Skeletal muscle satellite cell (primary cell): ENCODE results near the gene USP43.

Source experiments
- H3K27me3 ChIP-seq: 2 replicates; pipeline ENCODE4 v1.7.0; 2013; ENCODE audit warnings: low read length; ENCODE audit not compliant: control insufficient read depth, insufficient read depth
- H3K36me3 ChIP-seq: 2 replicates; pipeline ENCODE4 v1.7.0; 2013; ENCODE audit warnings: mild to moderate bottlenecking, control low read depth, low read length; ENCODE audit not compliant: insufficient read depth
- H3K4me1 ChIP-seq: 2 replicates; pipeline ENCODE4 v1.7.0; 2013; ENCODE audit warnings: low read length; ENCODE audit not compliant: control insufficient read depth, insufficient read depth
- H3K4me2 ChIP-seq: 2 replicates; pipeline ENCODE4 v1.7.0; 2013; ENCODE audit warnings: mild to moderate bottlenecking, low read length
- H3K4me3 ChIP-seq: 2 replicates; pipeline ENCODE4 v1.7.0; 2013; ENCODE audit warnings: low read length
- H3K9ac ChIP-seq: 2 replicates; pipeline ENCODE4 v1.7.0; 2013; ENCODE audit warnings: mild to moderate bottlenecking, low read depth, low read length, moderate library complexity
- H3K9me3 ChIP-seq: replicated peaks from 2 replicates; pipeline ENCODE4 v1.7.0; 2013; ENCODE audit warnings: mild to moderate bottlenecking, control low read depth, low read length

Gene USP43

DNA sequence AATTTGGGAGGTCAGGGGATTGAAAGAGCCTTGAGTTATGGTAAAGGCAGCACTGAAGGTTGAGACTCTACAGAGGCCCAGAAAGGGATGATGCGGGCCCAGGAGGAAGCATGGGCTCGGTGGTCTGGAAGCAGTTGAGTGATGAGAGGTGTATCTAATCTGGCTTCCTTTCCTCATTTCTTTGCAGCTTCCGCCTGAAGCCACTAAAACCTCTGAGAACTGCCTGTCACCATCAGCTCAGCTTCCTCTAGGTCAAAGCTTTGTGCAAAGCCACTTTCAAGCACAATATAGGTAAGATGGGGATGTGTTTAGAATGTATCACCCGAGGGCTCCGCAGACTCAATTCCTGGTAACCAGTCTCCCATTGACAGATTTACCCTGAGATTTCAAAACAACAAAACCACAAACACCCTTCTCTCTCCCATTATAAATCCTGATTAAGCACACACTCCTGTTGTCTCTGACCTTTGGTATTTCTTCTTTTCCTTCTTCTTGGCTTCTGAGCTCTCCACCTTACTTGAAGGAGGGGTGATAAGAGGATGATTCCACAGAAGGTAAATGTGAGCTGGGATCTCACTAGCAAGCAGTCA lies 21.2 kb downstream of the USP43 start:
- Histone ChIP-seq H3K36me3 (no peaks in the 10 kb centered on the region), H3K4me1 (no peaks in the 10 kb centered on the region), H3K4me3 (no peak overlapping the region), H3K27me3 (no peaks in the 10 kb centered on the region), H3K4me2 (no peak overlapping the region), H3K9ac (no peak overlapping the region), H3K9me3 (no peaks in the 10 kb centered on the region)

- H3K27me3 ChIP-seq, result no peaks in the 10 kb centered on the region
- no peaks in the 10 kb centered on the region for H3K36me3 ChIP-seq
- no peak overlapping the region for H3K9ac ChIP-seq
These were observed 23.2 kb downstream of the USP43 start for GRCh38 chr17:9668517-9668916.

DNA sequence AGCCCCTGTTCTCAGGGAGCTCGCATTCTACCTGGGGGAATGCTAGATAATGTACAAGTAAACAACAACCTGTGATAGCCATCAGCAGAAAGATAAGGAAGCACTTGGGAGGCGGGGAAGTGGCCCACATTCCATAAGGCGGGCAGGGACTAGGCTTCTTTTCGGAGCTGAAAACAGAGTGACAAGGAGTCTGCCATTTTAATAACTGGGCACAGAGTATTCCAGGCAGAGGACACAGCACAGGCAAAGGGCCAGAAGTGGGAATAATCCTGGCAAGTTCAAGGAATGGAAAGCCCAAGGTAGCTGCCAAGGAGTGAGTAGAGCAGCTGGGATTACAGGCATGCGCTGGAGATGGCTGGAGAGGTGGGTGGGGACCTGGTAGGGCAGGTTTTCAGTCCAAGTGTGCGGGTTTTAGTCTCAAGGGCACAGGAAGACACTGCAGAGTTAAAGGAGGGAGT lies 24.3 kb downstream of the USP43 start:
- no peaks in the 10 kb centered on the region for H3K36me3 ChIP-seq
- no peak overlapping the region for H3K9ac ChIP-seq
- H3K4me2 ChIP-seq, result no peak overlapping the region
- H3K4me3 ChIP-seq, result no peak overlapping the region
- no peaks in the 10 kb centered on the region for H3K27me3 ChIP-seq
- no peaks in the 10 kb centered on the region for H3K9me3 ChIP-seq
- H3K4me1 ChIP-seq, result no peaks in the 10 kb centered on the region

More at GRCh38 chr17:9668517-9668916, 23.2 kb downstream of the USP43 start:
- no peak overlapping the region for H3K4me3 ChIP-seq
- no peaks in the 10 kb centered on the region for H3K4me1 ChIP-seq
- H3K4me2 ChIP-seq, result no peak overlapping the region
- no peaks in the 10 kb centered on the region for H3K9me3 ChIP-seq

DNA sequence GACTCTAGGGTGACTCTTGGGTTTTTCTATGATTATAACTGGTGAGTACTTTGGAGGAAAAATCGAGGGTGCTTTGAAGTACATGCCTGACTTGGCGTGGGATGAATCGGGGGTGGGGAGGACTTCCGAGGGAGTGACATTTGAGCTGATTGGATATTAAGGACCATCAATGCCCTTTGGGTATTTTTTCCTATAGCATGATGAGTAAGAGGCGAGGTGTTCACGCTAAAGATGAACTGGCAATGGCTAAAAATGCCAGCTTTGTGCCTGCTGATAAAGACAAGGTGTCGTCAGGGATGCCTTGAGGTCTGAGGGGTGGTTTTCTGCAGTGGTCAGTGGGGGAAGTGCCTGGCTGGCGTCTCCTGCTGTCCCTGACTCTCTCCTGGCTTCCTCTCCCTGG lies 25.3 kb downstream of the USP43 start:
- H3K4me1 ChIP-seq, result no peaks in the 10 kb centered on the region

GRCh38 chr17:9671559-9671958 lies 26.2 kb downstream of the USP43 start:
- no peaks in the 10 kb centered on the region for H3K9me3 ChIP-seq
- no peak overlapping the region for H3K9ac ChIP-seq
- H3K4me3 ChIP-seq, result no peak overlapping the region
- H3K27me3 ChIP-seq, result no peaks in the 10 kb centered on the region
- no peak overlapping the region for H3K4me2 ChIP-seq
- no peaks in the 10 kb centered on the region for H3K36me3 ChIP-seq
- H3K4me1 ChIP-seq, result no peaks in the 10 kb centered on the region

More for the DNA sequence above, 25.3 kb downstream of the USP43 start:
- H3K4me3 ChIP-seq, result no peak overlapping the region
- H3K9me3 ChIP-seq, result no peaks in the 10 kb centered on the region
- H3K36me3 ChIP-seq, result no peaks in the 10 kb centered on the region
- no peak overlapping the region for H3K4me2 ChIP-seq
- no peak overlapping the region for H3K9ac ChIP-seq
- no peaks in the 10 kb centered on the region for H3K27me3 ChIP-seq

- no peaks in the 10 kb centered on the region for H3K9me3 ChIP-seq
- H3K4me3 ChIP-seq, result no peak overlapping the region
- no peaks in the 10 kb centered on the region for H3K36me3 ChIP-seq
- H3K4me1 ChIP-seq, result no peaks in the 10 kb centered on the region
- no peaks in the 10 kb centered on the region for H3K27me3 ChIP-seq
- no peak overlapping the region for H3K4me2 ChIP-seq
- H3K9ac ChIP-seq, result no peak overlapping the region
These were observed 26.9 kb downstream of the USP43 start for GRCh38 chr17:9672266-9672665.

DNA sequence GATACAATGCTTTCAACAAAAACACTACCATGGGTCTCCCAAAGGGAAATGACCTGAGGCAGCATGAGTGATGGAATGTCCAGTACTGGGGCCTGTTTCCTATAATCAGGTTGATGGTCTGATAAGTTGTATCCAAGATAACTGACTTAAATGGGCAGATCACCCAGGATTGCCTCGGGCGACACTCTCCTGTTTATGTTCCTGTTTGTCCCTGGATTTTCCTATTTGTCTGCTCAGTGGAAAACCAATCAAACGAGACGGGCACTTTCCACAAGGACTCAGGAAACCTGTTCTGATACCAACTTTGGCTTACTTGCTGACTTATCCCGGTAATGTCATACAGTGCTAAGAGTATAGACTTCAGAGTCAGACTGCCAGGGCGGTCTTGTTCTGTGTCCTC lies 27.4 kb downstream of the USP43 start:
- Histone ChIP-seq H3K4me2 (no peak overlapping the region), H3K4me1 (no peaks in the 10 kb centered on the region), H3K27me3 (no peaks in the 10 kb centered on the region), H3K4me3 (no peak overlapping the region), H3K9me3 (no peaks in the 10 kb centered on the region), H3K9ac (no peak overlapping the region), H3K36me3 (no peaks in the 10 kb centered on the region)

DNA sequence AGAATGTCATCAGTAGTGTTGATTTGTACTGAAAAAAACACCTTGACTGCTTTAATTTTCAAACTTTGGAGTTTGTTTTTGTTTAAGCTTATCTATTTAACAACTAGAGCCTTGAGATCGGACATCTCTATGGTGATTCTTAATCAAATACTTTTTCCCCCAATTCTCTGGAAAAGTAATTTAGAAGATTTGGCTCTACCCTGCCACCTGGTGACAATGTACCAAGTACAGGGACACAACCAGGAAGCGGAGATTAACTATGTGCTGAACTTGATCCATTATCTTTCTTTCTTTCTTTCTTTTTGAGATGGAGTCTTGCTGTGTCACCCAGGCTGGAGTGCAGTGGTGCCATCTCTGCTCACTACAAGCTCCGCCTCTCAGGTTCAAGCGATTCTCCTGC lies 30.8 kb downstream of the USP43 start:
- H3K27me3 ChIP-seq, result no peaks in the 10 kb centered on the region
- no peaks in the 10 kb centered on the region for H3K4me1 ChIP-seq
- no peak overlapping the region for H3K4me2 ChIP-seq
- no peak overlapping the region for H3K4me3 ChIP-seq
- no peaks in the 10 kb centered on the region for H3K36me3 ChIP-seq
- H3K9ac ChIP-seq, result no peak overlapping the region
- H3K9me3 ChIP-seq, result peaks cover 3% of the 10 kb centered on the region

DNA sequence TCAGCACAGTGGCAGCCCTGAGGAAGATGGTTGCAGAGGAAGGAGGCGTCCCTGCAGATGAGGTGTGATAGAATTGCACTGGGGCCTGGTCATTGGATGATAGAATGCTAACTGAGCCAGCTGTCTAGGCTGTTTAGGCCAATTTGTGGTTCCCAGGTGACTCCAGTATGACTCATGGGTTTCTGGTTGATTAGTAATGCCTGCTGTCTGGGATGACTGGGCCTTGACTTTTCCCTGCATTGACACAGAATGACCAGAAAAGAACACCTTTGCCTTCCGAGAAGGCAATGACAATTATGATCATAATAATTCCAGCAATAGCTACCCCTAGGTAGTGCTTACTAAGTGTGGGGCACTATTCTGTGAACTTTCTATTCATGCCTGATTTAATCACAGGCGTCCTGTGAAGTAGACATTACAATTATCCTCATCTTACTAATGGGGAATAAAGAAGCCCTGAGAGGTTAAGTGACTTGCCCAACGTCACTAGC lies 31.5 kb downstream of the USP43 start:
- peaks cover 3% of the 10 kb centered on the region for H3K9me3 ChIP-seq
- no peak overlapping the region for H3K4me3 ChIP-seq
- H3K9ac ChIP-seq, result no peak overlapping the region
- no peak overlapping the region for H3K4me2 ChIP-seq
- no peaks in the 10 kb centered on the region for H3K27me3 ChIP-seq
- no peaks in the 10 kb centered on the region for H3K4me1 ChIP-seq
- H3K36me3 ChIP-seq, result no peaks in the 10 kb centered on the region

DNA sequence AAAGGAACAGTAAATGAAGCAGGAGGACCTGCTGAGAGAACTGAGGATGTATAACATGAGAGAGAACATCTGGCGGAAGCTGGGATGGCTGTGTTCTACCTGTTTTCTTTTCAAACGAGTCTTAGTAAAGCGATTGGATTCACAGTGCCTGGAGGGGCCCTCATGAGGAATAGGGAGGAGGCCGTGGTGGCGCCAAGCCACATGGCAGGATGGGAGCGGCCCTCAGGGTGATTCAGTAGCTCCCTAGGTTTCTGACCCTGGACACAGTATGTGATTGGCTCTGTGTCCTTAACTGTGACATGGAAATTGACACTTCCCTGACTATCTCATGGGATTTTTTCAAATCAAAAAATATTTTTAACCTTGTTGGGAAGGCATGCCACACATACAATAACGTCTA lies 32.1 kb downstream of the USP43 start:
- H3K4me2 ChIP-seq, result no peak overlapping the region
- H3K4me1 ChIP-seq, result no peaks in the 10 kb centered on the region
- no peaks in the 10 kb centered on the region for H3K36me3 ChIP-seq
- no peaks in the 10 kb centered on the region for H3K27me3 ChIP-seq
- H3K4me3 ChIP-seq, result no peak overlapping the region
- peaks cover 3% of the 10 kb centered on the region for H3K9me3 ChIP-seq
- no peak overlapping the region for H3K9ac ChIP-seq

GRCh38 chr17:9677896-9678295 lies 32.6 kb downstream of the USP43 start:
- Histone ChIP-seq H3K9ac (no peak overlapping the region), H3K36me3 (no peaks in the 10 kb centered on the region), H3K9me3 (peaks cover 3% of the 10 kb centered on the region), H3K4me3 (no peak overlapping the region), H3K4me2 (no peak overlapping the region), H3K4me1 (no peaks in the 10 kb centered on the region), H3K27me3 (no peaks in the 10 kb centered on the region)

GRCh38 chr17:9684955-9685621 lies 39.8 kb downstream of the USP43 start:
- Histone ChIP-seq H3K9me3 (peaks cover 3% of the 10 kb centered on the region), H3K9ac (no peak overlapping the region), H3K4me2 (no peak overlapping the region), H3K4me3 (no peak overlapping the region), H3K27me3 (no peaks in the 10 kb centered on the region), H3K36me3 (no peaks in the 10 kb centered on the region), H3K4me1 (no peaks in the 10 kb centered on the region)
